ES-I3 (cell line): Measurements from ENCODE around the gene PROSER2.
"Not testable (repeated sequence)": the region's sequence is repeated elsewhere in the genome, so short reads cannot be mapped to it uniquely, and the experiment has no call there.

Source experiments
- H3K36me3 ChIP-seq: 2 replicates; pipeline ENCODE4 v1.6.1; 2013; ENCODE audit warnings: mild to moderate bottlenecking, low read length, control low read depth, moderate library complexity; ENCODE audit not compliant: insufficient read depth
- H3K4me1 ChIP-seq: 2 replicates; pipeline ENCODE4 v1.6.1; 2013; ENCODE audit warnings: mild to moderate bottlenecking, control low read depth, low read length; ENCODE audit not compliant: insufficient read depth
- H3K9ac ChIP-seq: 2 replicates; pipeline ENCODE4 v1.6.1; 2013; ENCODE audit warnings: low read depth, mild to moderate bottlenecking, low read length, moderate library complexity
- H3K9me3 ChIP-seq: 2 replicates; pipeline ENCODE4 v1.6.1; 2013; ENCODE audit warnings: mild to moderate bottlenecking, low read length, moderate library complexity; ENCODE audit not compliant: control insufficient read depth, insufficient read depth

The PROSER2 gene

GRCh38 chr10:11835704-11836103 lies 12.5 kb downstream of the PROSER2 start:
- peaks cover 10% of the 10 kb centered on the region; the same call in 1 of the 2 replicates for H3K4me1 ChIP-seq

GRCh38 chr10:11837372-11838161 lies 14.4 kb downstream of the PROSER2 start:
- H3K36me3 ChIP-seq = no peaks in the 10 kb centered on the region
- no peaks in the 10 kb centered on the region for H3K9me3 ChIP-seq
- no peak overlapping the region for H3K9ac ChIP-seq
- H3K4me1 ChIP-seq = no peaks in the 10 kb centered on the region

More at GRCh38 chr10:11835704-11836103, 12.5 kb downstream of the PROSER2 start:
- H3K9me3 ChIP-seq = no peaks in the 10 kb centered on the region
- no peaks in the 10 kb centered on the region for H3K36me3 ChIP-seq
- no peak overlapping the region for H3K9ac ChIP-seq

- Histone ChIP-seq H3K9me3 (no peaks in the 10 kb centered on the region), H3K9ac (no peak overlapping the region), H3K36me3 (no peaks in the 10 kb centered on the region), H3K4me1 (no peaks in the 10 kb centered on the region)
Observed at GRCh38 chr10:11838298-11838852, 15.2 kb downstream of the PROSER2 start.

DNA sequence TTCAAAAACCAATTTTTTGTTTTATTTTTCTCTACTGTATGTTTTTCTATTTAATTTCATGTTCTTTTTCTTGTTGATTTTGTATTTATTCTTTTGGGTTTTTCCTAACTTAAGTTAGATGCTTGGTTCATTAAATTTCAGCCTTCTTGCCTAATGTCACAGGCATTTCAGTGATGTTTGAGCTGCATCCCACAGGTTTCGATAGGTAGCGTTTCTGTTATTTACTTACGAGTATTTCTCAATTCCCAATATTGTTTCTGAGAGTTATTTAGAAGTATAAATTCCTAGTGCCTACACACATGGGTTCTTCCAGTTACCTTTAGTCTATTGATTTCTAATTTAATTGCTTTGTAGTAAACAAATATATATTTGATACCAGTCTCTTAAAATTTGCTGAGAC lies 18.2 kb downstream of the PROSER2 start:
- no peak overlapping the region for H3K9ac ChIP-seq
- no peaks in the 10 kb centered on the region for H3K4me1 ChIP-seq
- no peaks in the 10 kb centered on the region; the same call in 1 of the 2 replicates for H3K36me3 ChIP-seq
- no peaks in the 10 kb centered on the region for H3K9me3 ChIP-seq

DNA sequence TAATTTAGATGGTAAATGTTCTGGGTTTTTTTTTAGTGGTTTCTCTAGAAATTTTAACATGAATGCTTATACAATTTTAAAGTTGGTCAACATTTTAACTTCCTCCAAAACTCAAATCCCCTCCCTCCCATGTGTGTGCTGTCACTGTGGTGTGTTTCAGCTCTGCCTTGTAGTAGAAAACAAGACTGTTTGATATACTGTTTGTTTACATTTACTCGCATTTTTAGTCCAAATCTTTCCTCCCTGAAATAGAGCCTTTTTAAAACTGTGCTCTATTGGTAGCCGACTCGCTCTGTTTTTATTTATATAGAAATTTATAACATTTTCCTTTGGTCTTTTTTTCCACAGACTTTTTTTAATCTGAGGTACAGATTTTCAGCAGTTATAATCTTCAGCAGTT lies 19.3 kb downstream of the PROSER2 start:
- no peaks in the 10 kb centered on the region for H3K4me1 ChIP-seq
- no peaks in the 10 kb centered on the region for H3K9me3 ChIP-seq
- no peak overlapping the region for H3K9ac ChIP-seq
- H3K36me3 ChIP-seq = no peaks in the 10 kb centered on the region; the same call in 1 of the 2 replicates

GRCh38 chr10:11845113-11845512 lies 22.0 kb downstream of the PROSER2 start:
- Histone ChIP-seq H3K9me3 (no peaks in the 10 kb centered on the region), H3K9ac (no peak overlapping the region), H3K36me3 (peaks cover 2% of the 10 kb centered on the region; the same call in 1 of the 2 replicates), H3K4me1 (no peaks in the 10 kb centered on the region)

DNA sequence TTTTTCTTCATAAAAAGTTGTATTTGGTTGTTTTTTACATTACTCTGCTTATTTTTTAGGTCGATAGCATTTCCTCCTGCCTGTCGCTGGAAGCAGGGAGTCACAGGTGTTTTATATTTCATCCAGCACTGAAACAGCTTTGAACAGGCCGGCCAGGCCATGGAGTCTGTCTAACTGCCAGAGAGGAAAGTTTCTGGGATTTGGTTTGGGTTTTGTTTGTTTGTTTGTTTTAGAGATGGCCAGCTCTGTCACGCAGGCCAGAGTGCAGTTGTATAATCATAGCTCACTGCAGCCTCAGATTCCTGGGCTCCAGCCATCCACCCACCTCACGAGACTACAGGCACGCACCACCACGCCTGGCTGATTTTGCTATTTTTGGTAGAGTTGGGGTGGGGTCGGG lies 23.4 kb downstream of the PROSER2 start:
- Histone ChIP-seq H3K36me3 (peaks cover 2% of the 10 kb centered on the region; the same call in 1 of the 2 replicates), H3K9me3 (no peaks in the 10 kb centered on the region), H3K4me1 (no peaks in the 10 kb centered on the region), H3K9ac (no peak overlapping the region)

GRCh38 chr10:11849277-11849676 lies 26.1 kb downstream of the PROSER2 start:
- Histone ChIP-seq H3K9ac (no peak overlapping the region), H3K9me3 (no peaks in the 10 kb centered on the region), H3K4me1 (no peaks in the 10 kb centered on the region), H3K36me3 (peaks cover 2% of the 10 kb centered on the region; the same call in 1 of the 2 replicates)

- peaks cover 2% of the 10 kb centered on the region; the same call in 1 of the 2 replicates for H3K36me3 ChIP-seq
- H3K4me1 ChIP-seq = no peaks in the 10 kb centered on the region
- no peak overlapping the region for H3K9ac ChIP-seq
- H3K9me3 ChIP-seq = no peaks in the 10 kb centered on the region
Observed at GRCh38 chr10:11849911-11850310, 26.8 kb downstream of the PROSER2 start.

- no peaks in the 10 kb centered on the region for H3K4me1 ChIP-seq
- H3K9ac ChIP-seq = no peak overlapping the region
- no peaks in the 10 kb centered on the region for H3K9me3 ChIP-seq
- 0 out of 2 replicates have a peak, but pooled peaks cover 2% of the 10 kb centered on the region for H3K36me3 ChIP-seq
Observed at GRCh38 chr10:11851910-11852309, 28.8 kb downstream of the PROSER2 start.

DNA sequence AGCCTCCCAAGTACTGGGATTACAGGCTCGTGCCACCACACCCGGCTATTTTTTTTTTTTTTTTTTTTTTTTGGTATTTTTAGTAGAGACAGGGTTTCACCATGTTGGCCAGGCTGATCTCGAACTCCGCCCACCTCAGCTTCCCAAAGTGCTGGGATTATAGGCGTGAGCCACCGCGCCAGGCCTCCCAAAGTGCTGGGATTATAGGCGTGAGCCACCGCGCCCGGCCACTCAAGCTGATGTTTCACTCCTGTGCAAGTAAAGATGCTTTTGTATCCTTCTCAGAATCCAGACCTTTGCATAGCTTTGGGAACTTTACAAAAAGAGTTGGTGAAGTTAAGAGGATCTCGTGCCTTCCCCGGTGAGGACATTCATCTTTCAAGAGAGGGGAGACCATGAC lies 29.5 kb downstream of the PROSER2 start:
- not testable (repeated sequence) for H3K36me3 ChIP-seq, H3K9ac ChIP-seq, H3K4me1 ChIP-seq, H3K9me3 ChIP-seq

- Histone ChIP-seq H3K4me1 (no peaks in the 10 kb centered on the region), H3K9me3 (no peaks in the 10 kb centered on the region), H3K9ac (no peak overlapping the region), H3K36me3 (peaks cover 2% of the 10 kb centered on the region; the same call in 1 of the 2 replicates)
Observed at GRCh38 chr10:11853468-11853867, 30.3 kb downstream of the PROSER2 start.

DNA sequence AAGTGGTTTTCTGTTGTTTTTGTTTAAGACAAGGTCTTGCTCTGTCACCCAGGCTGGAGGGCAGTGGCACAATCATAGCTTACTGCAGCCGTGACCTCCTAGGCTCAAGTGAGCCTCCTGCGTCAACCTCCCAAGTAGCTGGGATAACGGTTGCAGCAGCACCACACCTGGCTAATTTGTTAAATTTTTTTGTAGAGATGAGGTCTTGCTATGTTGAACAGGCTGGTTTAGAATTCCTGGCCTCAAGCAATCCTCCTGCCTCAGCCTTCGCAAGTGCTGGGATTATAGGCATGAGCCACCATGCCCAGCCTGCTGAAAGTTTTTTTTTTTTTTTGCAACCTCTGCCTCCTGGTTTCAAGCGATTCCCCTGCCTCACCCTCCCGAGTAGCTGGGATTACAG lies 31.1 kb downstream of the PROSER2 start:
- Histone ChIP-seq H3K36me3 (no peaks in the 10 kb centered on the region; the same call in 1 of the 2 replicates), H3K9ac (no peak overlapping the region), H3K4me1 (no peaks in the 10 kb centered on the region), H3K9me3 (no peaks in the 10 kb centered on the region)

GRCh38 chr10:11856089-11856488 lies 32.9 kb downstream of the PROSER2 start:
- no peak overlapping the region for H3K9ac ChIP-seq
- no peaks in the 10 kb centered on the region for H3K4me1 ChIP-seq
- H3K9me3 ChIP-seq = no peaks in the 10 kb centered on the region
- H3K36me3 ChIP-seq = no peaks in the 10 kb centered on the region; the same call in 1 of the 2 replicates

DNA sequence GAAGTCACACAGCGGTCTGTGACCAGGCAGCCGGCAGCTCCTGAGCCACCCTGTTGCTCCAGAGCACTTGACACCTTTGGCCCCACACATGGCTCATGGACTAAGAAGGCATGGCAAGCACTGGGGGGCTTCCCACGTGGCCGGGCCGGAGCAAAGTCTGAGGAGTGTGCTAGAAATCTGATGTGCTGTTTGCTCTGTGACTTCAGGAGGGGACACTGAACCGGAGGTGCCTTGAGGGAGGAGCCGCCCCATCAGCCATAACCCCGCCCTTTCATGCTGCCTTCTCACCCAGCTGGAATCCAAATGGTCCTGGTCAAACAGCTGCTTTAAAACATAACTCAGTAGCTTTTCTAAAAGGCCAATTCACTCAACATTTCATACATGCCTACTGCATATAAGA lies 33.5 kb downstream of the PROSER2 start:
- no peaks in the 10 kb centered on the region; the same call in 1 of the 2 replicates for H3K36me3 ChIP-seq
- no peaks in the 10 kb centered on the region for H3K4me1 ChIP-seq
- H3K9ac ChIP-seq = no peak overlapping the region
- H3K9me3 ChIP-seq = no peaks in the 10 kb centered on the region
